HFFc6 (cell line): ENCODE results near the gene E4F1. TPM values are rescaled to one million over a fixed set of nuclear protein-coding genes. Genes with fewer than 3 reads are reported as not detected.

Experiments
- DNase-seq: peaks from one replicate; pipeline ENCODE4 v3.0.0-alpha.2; 2018
- H3K27ac Mint-ChIP-seq: 2 replicates; pipeline ENCODE4 v1.8.0; 2020; ENCODE audit warnings: mild to moderate bottlenecking, mixed read lengths
- H3K27me3 Mint-ChIP-seq: 2 replicates; pipeline ENCODE4 v1.8.0; 2021; ENCODE audit warnings: mild to moderate bottlenecking, moderate library complexity, mixed read lengths; ENCODE audit not compliant: insufficient read depth
- H3K36me3 Mint-ChIP-seq: 2 replicates; pipeline ENCODE4 v1.8.0; 2021; ENCODE audit warnings: low read depth, mixed read lengths
- H3K4me1 Mint-ChIP-seq: 2 replicates; pipeline ENCODE4 v1.8.0; 2020; ENCODE audit warnings: low read depth, mixed read lengths
- H3K4me3 Mint-ChIP-seq: 2 replicates; pipeline ENCODE4 v1.8.0; 2020; ENCODE audit warnings: mild to moderate bottlenecking, moderate library complexity, mixed read lengths
- H3K9me3 Mint-ChIP-seq: 2 replicates; pipeline ENCODE4 v1.8.0; 2020; ENCODE audit warnings: mild to moderate bottlenecking, mixed read lengths
- CTCF ChIP-seq: fragments of 200-600 bp; sonication (generic); IDR thresholded peaks from 2 replicates; pipeline ENCODE4 v1.5.0; 2021; ENCODE audit warnings: antibody characterized with exemption, mild to moderate bottlenecking
- total RNA-seq, 6 experiments: library from RNA; stranded (reverse); fragmentation: NEBNext Ultra II Directional; extraction: Animal tissue kit (Norgen Biotek cat#: 25700); gene quantifications; 2 replicates in 1 of 6; 3 replicates in 5 of 6; pipeline ENCODE4 v1.2.3, GENCODE V29; 2021

The E4F1 gene
- total RNA-seq, 6 experiments from 2014 or later = 15.8 to 19.8 (median 16.7) TPM

GRCh38 chr16:2232094-2232990 lies 9.0 kb downstream of the E4F1 start:
- Mint-ChIP-seq H3K4me3 (no peak overlapping the region), H3K27ac (no peak overlapping the region), H3K4me1 (no peaks in the 10 kb centered on the region), H3K9me3 (no peaks in the 10 kb centered on the region), H3K36me3 (peaks cover 4% of the 10 kb centered on the region; the same call in 1 of the 2 replicates), H3K27me3 (no peaks in the 10 kb centered on the region; the same call in none of the 2 replicates)
- no peak for TF ChIP-seq CTCF
- no peak for DNase-seq

GRCh38 chr16:2233046-2233775 lies 9.8 kb downstream of the E4F1 start:
- DNase-seq = no peak
- Mint-ChIP-seq H3K27ac (no peak overlapping the region), H3K4me1 (no peaks in the 10 kb centered on the region), H3K9me3 (no peaks in the 10 kb centered on the region), H3K4me3 (no peak overlapping the region), H3K36me3 (peaks cover 4% of the 10 kb centered on the region; the same call in 1 of the 2 replicates), H3K27me3 (no peaks in the 10 kb centered on the region; the same call in none of the 2 replicates)
- TF ChIP-seq CTCF = no peak

- peak; percentile 34 for TF ChIP-seq CTCF
- Mint-ChIP-seq H3K36me3 (peaks cover 4% of the 10 kb centered on the region; the same call in 1 of the 2 replicates), H3K4me1 (no peaks in the 10 kb centered on the region), H3K4me3 (no peak overlapping the region), H3K27me3 (no peaks in the 10 kb centered on the region; the same call in none of the 2 replicates), H3K27ac (no peak overlapping the region), H3K9me3 (no peaks in the 10 kb centered on the region)
- DNase-seq = no peak
Observed at GRCh38 chr16:2233872-2234812, 10.8 kb downstream of the E4F1 start.

- no peak overlapping the region for H3K27ac Mint-ChIP-seq
- H3K36me3 Mint-ChIP-seq = peaks cover 4% of the 10 kb centered on the region; the same call in 1 of the 2 replicates
- H3K4me3 Mint-ChIP-seq = no peak overlapping the region
- H3K4me1 Mint-ChIP-seq = no peaks in the 10 kb centered on the region
- no peaks in the 10 kb centered on the region for H3K9me3 Mint-ChIP-seq
- no peak for TF ChIP-seq CTCF
- no peaks in the 10 kb centered on the region; the same call in none of the 2 replicates for H3K27me3 Mint-ChIP-seq
- DNase-seq = no peak
Observed at GRCh38 chr16:2234813-2235170, 11.4 kb downstream of the E4F1 start.

- DNase-seq = no peak
- Mint-ChIP-seq H3K27ac (no peak overlapping the region), H3K36me3 (peaks cover 4% of the 10 kb centered on the region; the same call in 1 of the 2 replicates), H3K27me3 (no peaks in the 10 kb centered on the region; the same call in none of the 2 replicates), H3K4me3 (no peak overlapping the region), H3K9me3 (no peaks in the 10 kb centered on the region), H3K4me1 (no peaks in the 10 kb centered on the region)
- TF ChIP-seq CTCF = no peak
Observed at GRCh38 chr16:2235234-2235651, 11.9 kb downstream of the E4F1 start.
